K562 (cell line): Measurements from ENCODE around the gene TACR2. TPM values are rescaled to one million over a fixed set of nuclear protein-coding genes. Genes with fewer than 3 reads are reported as not detected.

Source experiments
- CBX3 ChIP-seq, 2 experiments: IDR thresholded peaks; 1 replicate in 1 of 2; 2 replicates in 1 of 2; pipeline ENCODE4 v1.6.1; 2012; ENCODE audit warnings: inconsistent platforms in 2 of 2, low read length in 2 of 2, borderline replicate concordance in 1 of 2, control low read depth in 1 of 2
- CTBP1 ChIP-seq: fragments of 450-650 bp; IDR thresholded peaks from 2 replicates; pipeline ENCODE4 v1.6.1; 2016; ENCODE audit warnings: borderline replicate concordance
- EP300 ChIP-seq: IDR thresholded peaks from 2 replicates; pipeline ENCODE4 v1.6.1; 2012; ENCODE audit warnings: low read length, improper control_type of control experiment
- ETS2 ChIP-seq: IDR thresholded peaks from 2 replicates; pipeline ENCODE4 v1.6.1; 2016; ENCODE audit warnings: borderline replicate concordance, missing genetic modification characterization, mild to moderate bottlenecking, moderate library complexity, missing compliant biosample characterization; ENCODE audit not compliant: poor library complexity, severe bottlenecking
- FOXP1 ChIP-seq: sonication (generic); formaldehyde crosslinking; IDR thresholded peaks from 2 replicates; pipeline ENCODE4 v1.8.0; 2022; ENCODE audit warnings: mild to moderate bottlenecking, missing genetic modification reagents
- KAT8 ChIP-seq: fragments of 450-650 bp; IDR thresholded peaks from 2 replicates; pipeline ENCODE4 v1.6.1; 2016; ENCODE audit warnings: low read depth, mild to moderate bottlenecking
- KDM1A ChIP-seq, 2 experiments: fragments of 450-650 bp; IDR thresholded peaks; 2 replicates each; pipeline ENCODE4 v1.6.1; 2016; ENCODE audit warnings: mild to moderate bottlenecking in 2 of 2
- MAFG ChIP-seq: fragments of 450-650 bp; conservative IDR thresholded peaks from 2 replicates; pipeline ENCODE4 v1.6.1; 2016; ENCODE audit warnings: missing genetic modification characterization, missing compliant biosample characterization
- PHTF2 ChIP-seq: fragments of 250-450 bp; sonication (Bioruptor Pico); IDR thresholded peaks from 2 replicates; pipeline ENCODE4 v1.5.0; 2021; ENCODE audit warnings: mild to moderate bottlenecking
- SAFB2 ChIP-seq: fragments of 200-400 bp; formaldehyde crosslinking; IDR thresholded peaks from 2 replicates; pipeline ENCODE4 v1.6.1; 2018; ENCODE audit warnings: borderline replicate concordance, low read length, low read depth, moderate library complexity; ENCODE audit not compliant: severe bottlenecking
- SMAD4 ChIP-seq: fragments of 250-450 bp; sonication (Bioruptor Pico); conservative IDR thresholded peaks from 2 replicates; pipeline ENCODE4 v1.8.0; 2021; ENCODE audit warnings: inconsistent platforms, mild to moderate bottlenecking, moderate library complexity
- SRSF9 ChIP-seq: fragments of 200-400 bp; formaldehyde crosslinking; IDR thresholded peaks from 2 replicates; pipeline ENCODE4 v1.6.1; 2017; ENCODE audit warnings: low read depth, low read length, borderline replicate concordance
- TAF15 ChIP-seq: fragments of 200-400 bp; formaldehyde crosslinking; IDR thresholded peaks from 2 replicates; pipeline ENCODE4 v1.6.1; 2017; ENCODE audit warnings: mild to moderate bottlenecking, low read depth, low read length, moderate library complexity
- ZNF24 ChIP-seq: fragments of 450-650 bp; IDR thresholded peaks from 2 replicates; pipeline ENCODE4 v1.6.1; 2016
- ZNF311 ChIP-seq: fragments of 250-450 bp; sonication (Bioruptor Pico); IDR thresholded peaks from 2 replicates; pipeline ENCODE4 v1.4.0; 2020; ENCODE audit warnings: mild to moderate bottlenecking, moderate library complexity
- ZNF445 ChIP-seq: fragments of 250-450 bp; sonication (Bioruptor Pico); IDR thresholded peaks from 2 replicates; pipeline ENCODE4 v1.4.0; 2020; ENCODE audit warnings: low read depth, mild to moderate bottlenecking, moderate library complexity
- polyA plus RNA-seq, 8 experiments: library from polyadenylated mRNA; depleted of rRNA in 4 of 8; stranded (reverse) in 5 of 8; unstranded in 3 of 8; fragments of >200 nt; fragmentation: Nextera tagmentation in 2 of 8; fragmentation: Illumina TruSeq in 1 of 8; extraction: Ambion mirVana in 2 of 8; extraction: Trizol in 1 of 8; gene quantifications; 2 replicates each; pipeline versions ENCODE4 v1.2.1 to v1.2.3, GENCODE V29; 2011 to 2014; ENCODE audit warnings: inconsistent platforms in 1 of 8, missing spikeins in 1 of 8
- total RNA-seq, 7 experiments: library from RNA; depleted of rRNA in 6 of 7; stranded (reverse); fragments of >200 nt in 6 of 7; fragmentation: Illumina TruSeq in 2 of 7; extraction: Trizol in 2 of 7; gene quantifications; 2 replicates each; pipeline versions ENCODE4 v1.2.1 to v1.2.3, GENCODE V29; 2011 to 2021; ENCODE audit warnings: low replicate concordance in 1 of 7
- TF ChIP-seq, protein P1 (sequence below): fragments of 250-450 bp; sonication (Bioruptor Pico); IDR thresholded peaks from 2 replicates; pipeline ENCODE4 v1.5.1; 2021; ENCODE audit warnings: mild to moderate bottlenecking
- TF ChIP-seq, protein P2 (sequence below), 2 experiments: fragments of 450-650 bp in 1 of 2; IDR thresholded peaks; 2 replicates each; pipeline ENCODE4 v1.6.1; 2011 to 2017; ENCODE audit warnings: low read depth in 2 of 2, antibody characterized with exemption in 1 of 2, borderline replicate concordance in 1 of 2, low read length in 1 of 2, mild to moderate bottlenecking in 1 of 2, mixed read lengths in 1 of 2; ENCODE audit not compliant: control insufficient read depth in 1 of 2
- TF ChIP-seq, protein P3 (sequence below): sonication (generic); formaldehyde crosslinking; IDR thresholded peaks from 2 replicates; pipeline ENCODE4 v1.8.0; 2022; ENCODE audit warnings: missing genetic modification reagents, mild to moderate bottlenecking, borderline replicate concordance
- TF ChIP-seq, protein P4 (sequence below): sonication (generic); formaldehyde crosslinking; IDR thresholded peaks from 2 replicates; pipeline ENCODE4 v1.8.0; 2022; ENCODE audit warnings: mild to moderate bottlenecking, low read depth, missing genetic modification reagents

TACR2 gene
- total and polyA plus RNA-seq, 9 of the 15 experiments (the other 6 are each of a cell fraction or from before 2014, with no cell fraction given): not detected

DNA sequence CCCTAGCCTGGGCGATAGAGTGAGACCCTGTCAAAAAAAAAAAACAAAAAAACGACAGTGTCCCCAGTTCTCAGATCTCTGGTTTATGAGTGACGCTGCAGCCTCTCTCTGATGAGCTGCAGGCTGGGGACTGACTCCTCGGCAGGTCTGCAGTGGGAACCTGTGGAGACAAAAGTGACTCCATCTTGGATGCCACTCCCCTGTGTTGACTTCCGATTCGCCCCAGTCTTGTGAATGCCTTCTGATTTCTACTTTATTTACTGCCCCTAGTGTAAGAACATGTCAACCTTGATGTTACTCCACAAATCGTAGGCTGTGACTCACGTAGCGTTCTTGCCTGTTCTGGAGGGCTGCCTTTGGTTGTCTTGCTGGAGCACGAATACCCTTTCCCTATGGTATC lies 6.2 kb downstream of the TACR2 start (continued):
- TF ChIP-seq, protein P1, sequence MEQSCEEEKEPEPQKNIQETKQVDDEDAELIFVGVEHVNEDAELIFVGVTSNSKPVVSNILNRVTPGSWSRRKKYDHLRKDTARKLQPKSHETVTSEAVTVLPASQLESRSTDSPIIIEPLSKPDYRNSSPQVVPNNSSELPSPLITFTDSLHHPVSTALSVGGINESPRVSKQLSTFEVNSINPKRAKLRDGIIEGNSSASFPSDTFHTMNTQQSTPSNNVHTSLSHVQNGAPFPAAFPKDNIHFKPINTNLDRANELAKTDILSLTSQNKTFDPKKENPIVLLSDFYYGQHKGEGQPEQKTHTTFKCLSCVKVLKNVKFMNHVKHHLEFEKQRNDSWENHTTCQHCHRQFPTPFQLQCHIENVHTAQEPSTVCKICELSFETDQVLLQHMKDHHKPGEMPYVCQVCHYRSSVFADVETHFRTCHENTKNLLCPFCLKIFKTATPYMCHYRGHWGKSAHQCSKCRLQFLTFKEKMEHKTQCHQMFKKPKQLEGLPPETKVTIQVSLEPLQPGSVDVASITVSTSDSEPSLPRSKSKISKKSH (CRISPR knock-in tag): no peak
- TF ChIP-seq CBX3 (IDR thresholded peaks at IDR 0.05; ENCODE audit: borderline replicate concordance in 1 of 2, low read length in 2 of 2): no peak
- TF ChIP-seq, protein P2, sequence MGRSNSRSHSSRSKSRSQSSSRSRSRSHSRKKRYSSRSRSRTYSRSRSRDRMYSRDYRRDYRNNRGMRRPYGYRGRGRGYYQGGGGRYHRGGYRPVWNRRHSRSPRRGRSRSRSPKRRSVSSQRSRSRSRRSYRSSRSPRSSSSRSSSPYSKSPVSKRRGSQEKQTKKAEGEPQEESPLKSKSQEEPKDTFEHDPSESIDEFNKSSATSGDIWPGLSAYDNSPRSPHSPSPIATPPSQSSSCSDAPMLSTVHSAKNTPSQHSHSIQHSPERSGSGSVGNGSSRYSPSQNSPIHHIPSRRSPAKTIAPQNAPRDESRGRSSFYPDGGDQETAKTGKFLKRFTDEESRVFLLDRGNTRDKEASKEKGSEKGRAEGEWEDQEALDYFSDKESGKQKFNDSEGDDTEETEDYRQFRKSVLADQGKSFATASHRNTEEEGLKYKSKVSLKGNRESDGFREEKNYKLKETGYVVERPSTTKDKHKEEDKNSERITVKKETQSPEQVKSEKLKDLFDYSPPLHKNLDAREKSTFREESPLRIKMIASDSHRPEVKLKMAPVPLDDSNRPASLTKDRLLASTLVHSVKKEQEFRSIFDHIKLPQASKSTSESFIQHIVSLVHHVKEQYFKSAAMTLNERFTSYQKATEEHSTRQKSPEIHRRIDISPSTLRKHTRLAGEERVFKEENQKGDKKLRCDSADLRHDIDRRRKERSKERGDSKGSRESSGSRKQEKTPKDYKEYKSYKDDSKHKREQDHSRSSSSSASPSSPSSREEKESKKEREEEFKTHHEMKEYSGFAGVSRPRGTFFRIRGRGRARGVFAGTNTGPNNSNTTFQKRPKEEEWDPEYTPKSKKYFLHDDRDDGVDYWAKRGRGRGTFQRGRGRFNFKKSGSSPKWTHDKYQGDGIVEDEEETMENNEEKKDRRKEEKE (IDR thresholded peaks at IDR 0.05; ENCODE audit: borderline replicate concordance in 1 of 2, control insufficient read depth in 1 of 2, low read depth in 2 of 2, low read length in 1 of 2): no peak
- TF ChIP-seq MAFG (tag): no peak
- TF ChIP-seq, protein P3, sequence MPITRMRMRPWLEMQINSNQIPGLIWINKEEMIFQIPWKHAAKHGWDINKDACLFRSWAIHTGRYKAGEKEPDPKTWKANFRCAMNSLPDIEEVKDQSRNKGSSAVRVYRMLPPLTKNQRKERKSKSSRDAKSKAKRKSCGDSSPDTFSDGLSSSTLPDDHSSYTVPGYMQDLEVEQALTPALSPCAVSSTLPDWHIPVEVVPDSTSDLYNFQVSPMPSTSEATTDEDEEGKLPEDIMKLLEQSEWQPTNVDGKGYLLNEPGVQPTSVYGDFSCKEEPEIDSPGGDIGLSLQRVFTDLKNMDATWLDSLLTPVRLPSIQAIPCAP (CRISPR knock-in tag): no peak
- no peak for TF ChIP-seq ETS2
- no peak for TF ChIP-seq ZNF24
- no peak for TF ChIP-seq KDM1A (IDR thresholded peaks at IDR 0.05)
- TF ChIP-seq SRSF9: no peak
- TF ChIP-seq SMAD4 (CRISPR knock-in tag): peak; percentile 91
- TF ChIP-seq, protein P4, sequence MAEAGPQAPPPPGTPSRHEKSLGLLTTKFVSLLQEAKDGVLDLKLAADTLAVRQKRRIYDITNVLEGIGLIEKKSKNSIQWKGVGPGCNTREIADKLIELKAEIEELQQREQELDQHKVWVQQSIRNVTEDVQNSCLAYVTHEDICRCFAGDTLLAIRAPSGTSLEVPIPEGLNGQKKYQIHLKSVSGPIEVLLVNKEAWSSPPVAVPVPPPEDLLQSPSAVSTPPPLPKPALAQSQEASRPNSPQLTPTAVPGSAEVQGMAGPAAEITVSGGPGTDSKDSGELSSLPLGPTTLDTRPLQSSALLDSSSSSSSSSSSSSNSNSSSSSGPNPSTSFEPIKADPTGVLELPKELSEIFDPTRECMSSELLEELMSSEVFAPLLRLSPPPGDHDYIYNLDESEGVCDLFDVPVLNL: no peak
- peak; percentile 78 for TF ChIP-seq ZNF311
- no peak for TF ChIP-seq ZNF445
- TF ChIP-seq EP300: no peak
- TF ChIP-seq CTBP1: no peak
- no peak for TF ChIP-seq TAF15
- TF ChIP-seq FOXP1 (CRISPR knock-in tag): no peak
- no peak for TF ChIP-seq PHTF2 (CRISPR knock-in tag)
- TF ChIP-seq SAFB2: no peak
- TF ChIP-seq KAT8: no peak
